Measurements from ENCODE around the gene SPAG5. TPM values are rescaled to one million over a fixed set of nuclear protein-coding genes. Genes with fewer than 3 reads are reported as not detected.

Gene SPAG5
- total and polyA plus RNA-seq, 2 experiments from 2014 or later = 99.6 to 104 TPM

- TF ChIP-seq CTCF (conservative IDR thresholded peaks at IDR 0.05; ENCODE audit: low read depth in 2 of 2) (no peak), CREB1 (CRISPR knock-in tag; IDR thresholded peaks at IDR 0.05; ENCODE audit: low read depth) (no peak), ETS1 (IDR thresholded peaks at IDR 0.05) (no peak), REST (IDR thresholded peaks at IDR 0.05; ENCODE audit: unreplicated experiment) (no peak), EZH2phosphoT487 (IDR thresholded peaks at IDR 0.05; ENCODE audit: unreplicated experiment) (no peak)
Observed at GRCh38 chr17:28623696-28624095, 24.9 kb upstream of the SPAG5 start (continued).

GRCh38 chr17:28622186-28622585, 23.4 kb upstream of the SPAG5 start:
- Histone ChIP-seq H3K4me2 (no peak overlapping the region), H4K20me1 (replicated peaks; ENCODE audit: insufficient read depth) (peaks cover 31% of the 10 kb centered on the region), H3K4me3 (no peak overlapping the region), H3K27ac (ENCODE audit: low read depth) (no peak overlapping the region), H2AFZ (no peak overlapping the region), H3K4me1 (ENCODE audit: insufficient read depth) (no peaks in the 10 kb centered on the region), H3K79me2 (replicated peaks; ENCODE audit: insufficient read depth) (no peaks in the 10 kb centered on the region), H3K36me3 (ENCODE audit: insufficient read depth) (peaks cover 85% of the 10 kb centered on the region), H3K27me3 (ENCODE audit: insufficient read depth) (no peaks in the 10 kb centered on the region), H3F3A (replicated peaks; ENCODE audit: low read depth) (no peaks in the 10 kb centered on the region; the same call in 1 of the 2 replicates), H3K9me2 (ENCODE audit: insufficient read depth) (no peaks in the 10 kb centered on the region)
- Mint-ChIP-seq H3K4me1 (no peaks in the 10 kb centered on the region), H3K27ac (no peak overlapping the region), H3K9me3 (no peaks in the 10 kb centered on the region), H3K27me3 (ENCODE audit: insufficient read depth, low read depth, poor library complexity) (peaks cover 2% of the 10 kb centered on the region), H3K4me3 (no peak overlapping the region), H3K36me3 (ENCODE audit: low read depth) (peaks cover 91% of the 10 kb centered on the region)
- ATAC-seq (no peak), DNase-seq (ENCODE audit: low spot score) (no peak)
- no peak for TF ChIP-seq POLR2AphosphoS5 (IDR thresholded peaks at IDR 0.05; ENCODE audit: low read depth)
- no peak for TF ChIP-seq CREB1 (CRISPR knock-in tag; IDR thresholded peaks at IDR 0.05; ENCODE audit: low read depth)
- TF ChIP-seq EZH2phosphoT487 (IDR thresholded peaks at IDR 0.05; ENCODE audit: unreplicated experiment) = no peak
- no peak for TF ChIP-seq JUNB (IDR thresholded peaks at IDR 0.05; ENCODE audit: unreplicated experiment)

- Mint-ChIP-seq H3K36me3 (ENCODE audit: low read depth) (peaks cover 97% of the 10 kb centered on the region), H3K4me3 (no peak overlapping the region), H3K27ac (no peak overlapping the region), H3K4me1 (no peaks in the 10 kb centered on the region), H3K27me3 (ENCODE audit: insufficient read depth, low read depth, poor library complexity) (peaks cover 2% of the 10 kb centered on the region), H3K9me3 (no peaks in the 10 kb centered on the region)
- no peak overlapping the region for H3K27ac ChIP-seq (ENCODE audit: low read depth)
- H3K79me2 ChIP-seq (replicated peaks; ENCODE audit: insufficient read depth) = no peaks in the 10 kb centered on the region
- H3K4me1 ChIP-seq (ENCODE audit: insufficient read depth) = no peaks in the 10 kb centered on the region
- peaks cover 95% of the 10 kb centered on the region for H3K36me3 ChIP-seq (ENCODE audit: insufficient read depth)
- no peak overlapping the region for H3K4me2 ChIP-seq
- peaks cover 39% of the 10 kb centered on the region for H4K20me1 ChIP-seq (replicated peaks; ENCODE audit: insufficient read depth)
- no peak for DNase-seq (ENCODE audit: low spot score)
- H3K9me2 ChIP-seq (ENCODE audit: insufficient read depth) = no peaks in the 10 kb centered on the region
- H3F3A ChIP-seq (replicated peaks; ENCODE audit: low read depth) = peaks cover 6% of the 10 kb centered on the region
- H3K4me3 ChIP-seq = no peak overlapping the region
- no peak for ATAC-seq
- no peak for TF ChIP-seq ZNF331 (CRISPR knock-in tag; IDR thresholded peaks at IDR 0.05; ENCODE audit: low read depth)
- no peak for TF ChIP-seq EZH2phosphoT487 (IDR thresholded peaks at IDR 0.05; ENCODE audit: unreplicated experiment)
- no peak for TF ChIP-seq POLR2AphosphoS5 (IDR thresholded peaks at IDR 0.05; ENCODE audit: low read depth)
- no peak for TF ChIP-seq REST (IDR thresholded peaks at IDR 0.05; ENCODE audit: unreplicated experiment)
- no peak for TF ChIP-seq JUNB (IDR thresholded peaks at IDR 0.05; ENCODE audit: unreplicated experiment)
- no peaks in the 10 kb centered on the region for H3K27me3 ChIP-seq (ENCODE audit: insufficient read depth)
- no peak overlapping the region for H2AFZ ChIP-seq
Observed at GRCh38 chr17:28620010-28620409, 21.2 kb upstream of the SPAG5 start.

Data from GM23338 (cell line).